HG03439 (cell line): Measurements from ENCODE around the gene FKBP1B.
"Not testable (repeated sequence)": the region's sequence is repeated elsewhere in the genome, so short reads cannot be mapped to it uniquely, and the experiment has no call there.

Experiments used
- ATAC-seq: cut with Tn5 transposase; IDR thresholded peaks from one replicate; pipeline ENCODE4 v1.9.1; 2021; ENCODE audit warnings: mild to moderate bottlenecking, moderate library complexity; ENCODE audit not compliant: unreplicated experiment

FKBP1B gene

GRCh38 chr2:24095171-24095677 is 45.7 kb downstream of the FKBP1B start:
- ATAC-seq: not testable (repeated sequence)

- not testable (repeated sequence) for ATAC-seq
Measured at GRCh38 chr2:24100732-24101131, 51.2 kb downstream of the FKBP1B start.

- ATAC-seq: no peak
Measured at GRCh38 chr2:24101992-24102391, 52.5 kb downstream of the FKBP1B start.

- ATAC-seq: no peak
Measured at GRCh38 chr2:24102677-24103076, 53.1 kb downstream of the FKBP1B start.

GRCh38 chr2:24104110-24104650 is 54.6 kb downstream of the FKBP1B start:
- no peak for ATAC-seq

- ATAC-seq: no peak
Measured at GRCh38 chr2:24104906-24105305, 55.4 kb downstream of the FKBP1B start.

- ATAC-seq: no peak
Measured at GRCh38 chr2:24105816-24106215, 56.3 kb downstream of the FKBP1B start.

GRCh38 chr2:24106786-24107185 is 57.2 kb downstream of the FKBP1B start:
- ATAC-seq: no peak

- no peak for ATAC-seq
Measured at GRCh38 chr2:24107336-24107735, 57.8 kb downstream of the FKBP1B start.

GRCh38 chr2:24109431-24109830 is 59.9 kb downstream of the FKBP1B start:
- not testable (repeated sequence) for ATAC-seq

GRCh38 chr2:24110660-24111303 is 61.2 kb downstream of the FKBP1B start:
- ATAC-seq: no peak

- ATAC-seq: no peak
Measured at GRCh38 chr2:24111407-24111901, 61.9 kb downstream of the FKBP1B start.
